Hematopoietic multipotent progenitor cell treated with erythropoietin and hydrocortisone succinate and interleukin-3 and kit ligand, for 15 days (in vitro differentiated cells): ENCODE results near the gene KLRC3.
"Not testable (repeated sequence)": the region's sequence is repeated elsewhere in the genome, so short reads cannot be mapped to it uniquely, and the experiment has no call there.

Experiments used
- DNase-seq: peaks from one replicate; pipeline ENCODE4 v3.0.0-alpha.2; 2015; ENCODE audit warnings: low spot score

The KLRC3 gene

GRCh38 chr12:10368206-10369171 lies 51.9 kb downstream of the KLRC3 start:
- DNase-seq: no peak

GRCh38 chr12:10367714-10368113 lies 52.7 kb downstream of the KLRC3 start:
- not testable (repeated sequence) for DNase-seq

- DNase-seq: no peak
Observed at GRCh38 chr12:10366875-10367274, 53.5 kb downstream of the KLRC3 start.

DNA sequence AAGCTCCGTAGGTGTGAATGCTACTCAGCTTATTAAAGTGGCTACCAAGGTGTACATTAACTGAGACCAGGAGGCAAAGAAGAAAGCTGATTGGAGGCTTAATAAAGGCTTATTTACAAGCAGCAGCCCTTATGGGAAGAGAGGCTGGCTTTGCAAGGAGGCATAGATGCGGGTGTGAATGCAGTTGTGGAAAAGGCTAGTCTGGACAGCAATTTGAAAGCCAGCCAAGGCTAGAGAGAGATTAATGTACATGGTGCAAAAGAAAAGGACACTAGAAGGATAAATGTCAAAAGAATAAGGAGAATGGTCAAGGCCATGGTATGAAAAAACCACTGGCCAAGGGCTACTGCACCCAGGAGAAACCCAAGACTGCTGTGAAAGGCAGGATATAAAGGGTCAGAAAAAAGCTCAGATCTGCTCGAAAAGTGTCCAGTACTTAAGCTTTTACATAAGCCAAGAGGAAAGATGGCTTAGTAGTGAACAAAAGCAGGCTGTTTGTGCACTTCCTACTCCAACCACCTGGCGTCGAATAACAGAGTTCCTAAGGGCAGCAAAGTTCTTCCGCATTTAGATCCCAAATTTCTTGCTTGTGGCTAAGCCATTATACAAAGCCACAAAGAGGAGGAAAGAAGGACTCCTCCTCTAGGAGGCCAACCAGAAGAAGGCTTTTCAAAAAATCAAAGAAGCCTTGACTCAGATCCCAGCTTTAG lies 54.5 kb downstream of the KLRC3 start:
- DNase-seq: peak; percentile 24

DNA sequence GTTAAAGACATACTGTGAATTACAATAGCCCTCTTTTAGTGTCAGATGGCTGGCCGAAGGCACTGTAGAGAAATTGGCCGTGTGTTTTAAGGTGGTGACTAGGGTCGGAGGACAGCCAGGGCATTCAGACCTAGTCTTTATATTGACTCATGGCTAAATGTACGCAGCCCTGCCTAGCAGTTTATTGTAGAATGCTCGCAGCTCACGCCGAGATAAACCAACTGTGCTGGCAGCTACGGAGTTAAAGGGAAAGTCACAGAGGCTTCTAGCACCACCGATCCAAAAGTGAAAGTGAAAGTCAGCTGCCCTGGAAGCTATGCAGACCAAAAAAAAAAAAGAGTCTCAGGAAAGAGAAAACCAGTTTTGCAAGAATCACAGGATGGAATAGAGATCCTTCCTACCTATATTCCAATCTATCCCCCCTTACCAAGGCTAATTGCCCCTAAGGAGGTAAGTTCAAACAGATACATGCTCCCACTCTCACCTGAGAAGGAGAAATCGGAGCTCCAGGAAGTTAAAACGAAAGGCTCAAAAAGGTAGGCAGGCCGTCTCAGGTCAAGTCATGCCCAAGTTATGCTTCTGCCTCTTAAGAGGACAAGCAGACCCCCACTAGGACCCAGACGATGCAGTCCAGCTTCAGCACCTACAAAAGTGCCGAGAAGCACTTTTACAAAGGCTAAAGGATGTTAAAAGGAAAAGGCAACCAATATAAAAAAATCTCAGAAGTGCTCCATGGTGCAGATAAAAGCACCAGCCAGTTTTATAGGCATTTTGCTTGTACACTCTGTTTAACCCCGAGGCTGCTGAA lies 55.4 kb downstream of the KLRC3 start:
- peak; percentile 88 for DNase-seq

GRCh38 chr12:10363914-10364814 lies 56.2 kb downstream of the KLRC3 start:
- DNase-seq: peak; percentile 48

GRCh38 chr12:10363658-10363913 lies 56.8 kb downstream of the KLRC3 start:
- DNase-seq: no peak

- peak; percentile 11 for DNase-seq
Observed at GRCh38 chr12:10362828-10363657, 57.4 kb downstream of the KLRC3 start.

- no peak for DNase-seq
Observed at GRCh38 chr12:10362325-10362724, 58.1 kb downstream of the KLRC3 start.
